IMR-90 (cell line): ENCODE results near the gene MAGI1.

Experiments used
- POLR2A ChIP-seq: IDR thresholded peaks from 2 replicates; pipeline ENCODE4 v1.6.1; 2012; ENCODE audit warnings: mild to moderate bottlenecking, low read depth, low read length
- RCOR1 ChIP-seq: IDR thresholded peaks from 2 replicates; pipeline ENCODE4 v1.6.1; 2012; ENCODE audit warnings: mild to moderate bottlenecking, low read length, improper control_type of control experiment; ENCODE audit not compliant: insufficient replicate concordance
- RFX5 ChIP-seq: IDR thresholded peaks from 2 replicates; pipeline ENCODE4 v1.8.0; 2012; ENCODE audit warnings: low read depth, mild to moderate bottlenecking, low read length, moderate library complexity
- USF2 ChIP-seq: fragments of 150-350 bp; IDR thresholded peaks from 2 replicates; pipeline ENCODE4 v1.6.1; 2017; ENCODE audit warnings: mild to moderate bottlenecking, antibody characterized with exemption, low read length, low read depth
- TF ChIP-seq, protein P1 (sequence below): conservative IDR thresholded peaks from 2 replicates; pipeline ENCODE4 v1.5.1; 2012; ENCODE audit warnings: mild to moderate bottlenecking, low read depth, low read length, improper control_type of control experiment

DNA sequence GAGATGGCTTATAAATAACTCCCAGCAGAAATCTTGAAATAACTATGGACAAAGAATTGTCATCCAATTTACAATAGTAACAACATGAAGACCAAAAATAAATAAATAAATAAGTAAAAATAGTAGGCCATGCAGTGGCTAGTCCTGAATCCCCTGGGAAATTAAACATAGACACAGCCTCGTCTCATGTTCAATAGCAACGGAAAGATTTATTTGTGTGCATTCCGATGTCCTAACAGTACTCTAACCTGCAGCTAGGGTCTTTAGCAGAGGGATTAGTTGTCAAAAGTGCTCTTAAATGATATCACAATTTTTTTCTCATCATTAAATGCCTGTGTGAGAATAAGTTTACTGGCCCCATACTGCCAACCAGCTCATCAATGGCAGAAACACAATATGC lies 474.2 kb downstream of the MAGI1 start:
- TF ChIP-seq, protein P1, sequence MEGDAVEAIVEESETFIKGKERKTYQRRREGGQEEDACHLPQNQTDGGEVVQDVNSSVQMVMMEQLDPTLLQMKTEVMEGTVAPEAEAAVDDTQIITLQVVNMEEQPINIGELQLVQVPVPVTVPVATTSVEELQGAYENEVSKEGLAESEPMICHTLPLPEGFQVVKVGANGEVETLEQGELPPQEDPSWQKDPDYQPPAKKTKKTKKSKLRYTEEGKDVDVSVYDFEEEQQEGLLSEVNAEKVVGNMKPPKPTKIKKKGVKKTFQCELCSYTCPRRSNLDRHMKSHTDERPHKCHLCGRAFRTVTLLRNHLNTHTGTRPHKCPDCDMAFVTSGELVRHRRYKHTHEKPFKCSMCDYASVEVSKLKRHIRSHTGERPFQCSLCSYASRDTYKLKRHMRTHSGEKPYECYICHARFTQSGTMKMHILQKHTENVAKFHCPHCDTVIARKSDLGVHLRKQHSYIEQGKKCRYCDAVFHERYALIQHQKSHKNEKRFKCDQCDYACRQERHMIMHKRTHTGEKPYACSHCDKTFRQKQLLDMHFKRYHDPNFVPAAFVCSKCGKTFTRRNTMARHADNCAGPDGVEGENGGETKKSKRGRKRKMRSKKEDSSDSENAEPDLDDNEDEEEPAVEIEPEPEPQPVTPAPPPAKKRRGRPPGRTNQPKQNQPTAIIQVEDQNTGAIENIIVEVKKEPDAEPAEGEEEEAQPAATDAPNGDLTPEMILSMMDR, result no peak
- TF ChIP-seq USF2 (no peak), RCOR1 (no peak), POLR2A (no peak), RFX5 (no peak)
